Measurements from ENCODE around the gene ZCCHC14. TPM values are rescaled to one million over a fixed set of nuclear protein-coding genes. Genes with fewer than 3 reads are reported as not detected.
A peak's percentile ranks its signal among the peaks of the same experiment; 100 is the strongest.

ZCCHC14 gene
- total and polyA plus RNA-seq, 2 of the 13 experiments (the other 11 are each of a cell fraction or from before 2014, with no cell fraction given) = 12.4 to 12.5 TPM

- TF ChIP-seq ZNF841 (CRISPR knock-in tag; IDR thresholded peaks at IDR 0.05; ENCODE audit: borderline replicate concordance) (no peak), KLF16 (CRISPR knock-in tag; IDR thresholded peaks at IDR 0.05) (peak in 1 of 2 experiments; percentile 37; a peak in 1 of 4 replicates), HNF4A (CRISPR knock-in tag; IDR thresholded peaks at IDR 0.05) (peak; percentile 82), KMT2A (CRISPR knock-in tag; IDR thresholded peaks at IDR 0.05) (peak; percentile 70), U2AF2 (IDR thresholded peaks at IDR 0.05; ENCODE audit: low read depth, low read length) (no peak), ZC3H4 (CRISPR knock-in tag; IDR thresholded peaks at IDR 0.05; ENCODE audit: borderline replicate concordance) (no peak), ZNF788 (CRISPR knock-in tag; IDR thresholded peaks at IDR 0.05; ENCODE audit: borderline replicate concordance) (peak; percentile 90; the same call in 1 of the 2 replicates), PBX3 (CRISPR knock-in tag; IDR thresholded peaks at IDR 0.05; ENCODE audit: borderline replicate concordance) (no peak), ZNF34 (CRISPR knock-in tag; IDR thresholded peaks at IDR 0.05; ENCODE audit: borderline replicate concordance) (0 out of 2 replicates have a peak, but pooled peaks have one; percentile 55), ZNF572 (CRISPR knock-in tag; IDR thresholded peaks at IDR 0.05) (no peak), ZNF264 (CRISPR knock-in tag; IDR thresholded peaks at IDR 0.05) (0 out of 2 replicates have a peak, but pooled peaks have one; percentile 33), KLF13 (CRISPR knock-in tag; IDR thresholded peaks at IDR 0.05) (peak; percentile 82; the same call in 1 of the 2 replicates), ZNF207 (IDR thresholded peaks at IDR 0.05; ENCODE audit: borderline replicate concordance) (no peak), ZFP37 (CRISPR knock-in tag; IDR thresholded peaks at IDR 0.05; ENCODE audit: borderline replicate concordance) (no peak), TBL1XR1 (IDR thresholded peaks at IDR 0.05; ENCODE audit: borderline replicate concordance, low read length, partially characterized antibody) (no peak), ZSCAN20 (CRISPR knock-in tag; IDR thresholded peaks at IDR 0.05; ENCODE audit: borderline replicate concordance) (no peak; the same call in 1 of the 2 replicates), REXO4 (CRISPR knock-in tag; IDR thresholded peaks at IDR 0.05; ENCODE audit: borderline replicate concordance) (no peak), ZNF256 (CRISPR knock-in tag; conservative IDR thresholded peaks at IDR 0.05) (no peak), THYN1 (CRISPR knock-in tag; IDR thresholded peaks at IDR 0.05; ENCODE audit: borderline replicate concordance, low read depth) (no peak), ZFY (CRISPR knock-in tag; IDR thresholded peaks at IDR 0.05) (peak; percentile 15; the same call in 1 of the 2 replicates)
- TF ChIP-seq, protein P1, sequence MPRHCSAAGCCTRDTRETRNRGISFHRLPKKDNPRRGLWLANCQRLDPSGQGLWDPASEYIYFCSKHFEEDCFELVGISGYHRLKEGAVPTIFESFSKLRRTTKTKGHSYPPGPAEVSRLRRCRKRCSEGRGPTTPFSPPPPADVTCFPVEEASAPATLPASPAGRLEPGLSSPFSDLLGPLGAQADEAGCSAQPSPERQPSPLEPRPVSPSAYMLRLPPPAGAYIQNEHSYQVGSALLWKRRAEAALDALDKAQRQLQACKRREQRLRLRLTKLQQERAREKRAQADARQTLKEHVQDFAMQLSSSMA (CRISPR knock-in tag; IDR thresholded peaks at IDR 0.05) = 0 out of 2 replicates have a peak, but pooled peaks have one; percentile 58
- TF ChIP-seq, protein P2, sequence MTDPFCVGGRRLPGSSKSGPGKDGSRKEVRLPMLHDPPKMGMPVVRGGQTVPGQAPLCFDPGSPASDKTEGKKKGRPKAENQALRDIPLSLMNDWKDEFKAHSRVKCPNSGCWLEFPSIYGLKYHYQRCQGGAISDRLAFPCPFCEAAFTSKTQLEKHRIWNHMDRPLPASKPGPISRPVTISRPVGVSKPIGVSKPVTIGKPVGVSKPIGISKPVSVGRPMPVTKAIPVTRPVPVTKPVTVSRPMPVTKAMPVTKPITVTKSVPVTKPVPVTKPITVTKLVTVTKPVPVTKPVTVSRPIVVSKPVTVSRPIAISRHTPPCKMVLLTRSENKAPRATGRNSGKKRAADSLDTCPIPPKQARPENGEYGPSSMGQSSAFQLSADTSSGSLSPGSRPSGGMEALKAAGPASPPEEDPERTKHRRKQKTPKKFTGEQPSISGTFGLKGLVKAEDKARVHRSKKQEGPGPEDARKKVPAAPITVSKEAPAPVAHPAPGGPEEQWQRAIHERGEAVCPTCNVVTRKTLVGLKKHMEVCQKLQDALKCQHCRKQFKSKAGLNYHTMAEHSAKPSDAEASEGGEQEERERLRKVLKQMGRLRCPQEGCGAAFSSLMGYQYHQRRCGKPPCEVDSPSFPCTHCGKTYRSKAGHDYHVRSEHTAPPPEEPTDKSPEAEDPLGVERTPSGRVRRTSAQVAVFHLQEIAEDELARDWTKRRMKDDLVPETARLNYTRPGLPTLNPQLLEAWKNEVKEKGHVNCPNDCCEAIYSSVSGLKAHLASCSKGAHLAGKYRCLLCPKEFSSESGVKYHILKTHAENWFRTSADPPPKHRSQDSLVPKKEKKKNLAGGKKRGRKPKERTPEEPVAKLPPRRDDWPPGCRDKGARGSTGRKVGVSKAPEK (CRISPR knock-in tag; IDR thresholded peaks at IDR 0.05; ENCODE audit: borderline replicate concordance) = no peak
- TF ChIP-seq, protein P3, sequence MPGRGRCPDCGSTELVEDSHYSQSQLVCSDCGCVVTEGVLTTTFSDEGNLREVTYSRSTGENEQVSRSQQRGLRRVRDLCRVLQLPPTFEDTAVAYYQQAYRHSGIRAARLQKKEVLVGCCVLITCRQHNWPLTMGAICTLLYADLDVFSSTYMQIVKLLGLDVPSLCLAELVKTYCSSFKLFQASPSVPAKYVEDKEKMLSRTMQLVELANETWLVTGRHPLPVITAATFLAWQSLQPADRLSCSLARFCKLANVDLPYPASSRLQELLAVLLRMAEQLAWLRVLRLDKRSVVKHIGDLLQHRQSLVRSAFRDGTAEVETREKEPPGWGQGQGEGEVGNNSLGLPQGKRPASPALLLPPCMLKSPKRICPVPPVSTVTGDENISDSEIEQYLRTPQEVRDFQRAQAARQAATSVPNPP (CRISPR knock-in tag; IDR thresholded peaks at IDR 0.05) = 0 out of 2 replicates have a peak, but pooled peaks have one; percentile 50
- TF ChIP-seq, protein P4, sequence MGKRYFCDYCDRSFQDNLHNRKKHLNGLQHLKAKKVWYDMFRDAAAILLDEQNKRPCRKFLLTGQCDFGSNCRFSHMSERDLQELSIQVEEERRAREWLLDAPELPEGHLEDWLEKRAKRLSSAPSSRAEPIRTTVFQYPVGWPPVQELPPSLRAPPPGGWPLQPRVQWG (CRISPR knock-in tag; IDR thresholded peaks at IDR 0.05; ENCODE audit: borderline replicate concordance, low read depth) = no peak
Measured at GRCh38 chr16:87487361-87487924, 5.4 kb downstream of the ZCCHC14 start (continued).

All from HepG2 (cell line).